RCC 7860 (cell line): ENCODE measurements around the gene TEX38.
"Not testable (repeated sequence)": the region's sequence is repeated elsewhere in the genome, so short reads cannot be mapped to it uniquely, and the experiment has no call there.

Source experiments
- DNase-seq: peaks from one replicate; pipeline ENCODE4 v3.0.0-alpha.2; 2015; ENCODE audit warnings: low spot score
- FAIRE-seq: peaks from 2 replicates; lab custom pipeline; 2012; peaks lifted over from hg19 to GRCh38; lab: Jason Lieb, UNC

The TEX38 gene

DNA sequence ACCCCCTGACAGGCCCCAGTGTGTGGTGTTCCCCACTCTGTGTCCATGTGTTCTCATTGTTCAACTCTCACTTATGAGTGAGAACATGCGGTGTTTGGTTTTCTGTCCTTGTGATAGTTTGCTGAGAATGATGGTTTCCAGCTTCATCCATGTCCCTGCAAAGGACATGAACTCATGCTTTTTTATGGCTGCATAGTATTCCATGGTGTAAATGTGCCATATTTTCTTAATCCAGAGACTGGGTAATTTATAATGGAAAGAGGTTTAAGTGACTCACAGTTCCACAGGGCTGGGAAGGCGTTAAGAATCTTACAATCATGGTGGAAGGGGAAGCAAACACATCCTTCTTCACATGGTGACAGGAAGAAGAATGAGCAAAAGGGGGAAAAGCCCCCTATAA, 17.0 kb upstream of the TEX38 start:
- not testable (repeated sequence) for FAIRE-seq, DNase-seq

DNA sequence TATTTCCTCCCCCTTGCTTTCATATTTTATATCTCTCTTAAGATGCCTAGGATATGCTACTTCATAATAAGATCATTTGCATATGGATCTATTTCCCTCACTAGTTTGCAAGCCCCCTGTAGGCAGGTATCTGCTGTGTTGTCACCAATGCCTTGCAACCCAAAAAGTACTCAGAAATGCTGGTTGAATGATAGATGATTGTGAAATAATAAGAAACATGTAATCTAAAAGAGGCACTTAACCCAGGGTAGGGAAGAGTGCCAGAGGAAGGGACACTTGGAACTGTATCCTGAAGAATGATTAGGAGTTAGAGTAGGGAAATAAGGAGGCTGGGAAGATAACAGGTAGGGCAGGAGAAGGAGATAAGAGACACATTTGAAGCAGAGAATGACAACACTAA, 15.8 kb upstream of the TEX38 start:
- FAIRE-seq: no peak
- no peak for DNase-seq

DNA sequence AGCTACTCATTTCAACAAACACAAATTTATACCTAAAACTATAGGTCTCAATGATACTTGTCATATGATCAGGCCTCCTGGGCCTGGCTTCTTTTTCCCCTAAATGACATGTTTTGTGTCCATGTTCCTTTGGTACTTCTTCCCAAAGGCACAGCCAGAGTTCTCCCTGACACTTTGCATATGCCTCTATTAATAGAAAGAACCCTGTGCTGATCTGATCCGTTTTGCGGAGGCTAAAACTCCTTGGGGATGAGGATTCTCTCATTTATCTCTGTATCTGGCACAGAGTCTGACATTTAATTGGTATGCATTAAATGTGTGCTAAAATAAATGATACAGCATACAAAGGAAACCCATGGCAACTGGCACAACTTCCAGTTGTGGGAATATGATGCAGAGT, 15.0 kb upstream of the TEX38 start:
- FAIRE-seq (no peak), DNase-seq (no peak)

DNA sequence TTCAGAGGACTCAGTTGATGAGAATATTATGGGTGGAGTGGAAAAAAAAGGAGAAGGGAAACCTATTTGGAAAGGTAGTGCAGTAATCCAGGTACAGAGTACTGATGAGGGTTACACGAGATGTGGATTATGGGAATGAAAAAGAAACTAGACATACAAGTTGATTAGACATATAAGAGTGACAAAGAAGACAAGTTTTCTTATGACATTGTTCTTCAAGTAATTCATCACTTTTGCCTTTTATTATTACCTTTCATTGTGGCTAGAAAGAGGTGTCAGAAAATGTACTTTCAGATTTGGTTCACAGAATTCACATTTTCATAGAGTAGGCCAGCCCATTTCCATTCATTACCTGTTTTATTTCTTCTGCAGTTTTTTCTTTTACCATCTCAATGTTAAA, 13.9 kb upstream of the TEX38 start:
- FAIRE-seq (no peak), DNase-seq (no peak)

DNA sequence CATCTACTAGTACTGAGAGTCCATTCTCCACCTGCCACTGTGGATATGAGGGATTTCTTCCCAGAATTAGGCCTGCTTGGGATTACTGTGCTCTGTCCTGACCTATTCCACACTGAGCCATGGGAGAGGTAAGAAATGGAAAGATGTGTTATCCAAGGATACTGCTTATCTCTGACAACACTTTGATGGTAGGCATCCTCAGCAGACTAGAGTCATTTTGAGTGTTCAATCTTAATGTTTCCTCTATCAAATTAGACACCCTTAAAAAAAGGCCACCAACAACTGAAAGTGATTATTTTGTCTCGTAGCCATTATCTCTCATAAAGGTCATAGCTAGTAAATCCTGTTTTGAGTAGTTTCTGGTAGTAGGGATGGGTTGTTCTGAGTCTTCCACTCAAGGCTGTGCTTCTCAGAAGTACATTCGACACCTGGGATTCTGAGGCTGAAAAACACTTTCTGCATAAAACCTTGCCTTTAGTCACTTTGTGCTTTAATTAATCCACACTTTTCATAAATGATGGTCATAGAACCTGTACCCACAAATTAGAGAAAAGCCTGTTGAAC, 12.3 kb upstream of the TEX38 start:
- FAIRE-seq (no peak), DNase-seq (no peak)

DNA sequence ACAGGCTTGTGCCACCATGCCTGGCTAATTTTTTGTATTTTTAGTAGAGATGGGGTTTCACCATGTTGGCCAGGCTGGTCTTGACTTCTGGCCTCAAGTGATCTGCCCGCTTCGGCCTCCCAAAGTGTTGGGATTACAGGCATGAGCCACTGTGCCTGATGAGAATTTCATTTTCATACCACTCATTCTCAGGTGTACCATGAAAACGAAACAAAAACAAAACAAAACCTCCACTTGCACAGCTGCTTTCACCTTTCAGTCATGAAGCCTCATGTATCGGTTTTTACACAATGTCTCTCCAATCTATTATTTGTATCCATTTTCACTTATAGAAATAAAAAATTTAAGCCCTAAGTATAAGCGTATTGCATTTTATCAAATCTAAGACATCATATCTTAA, 11.5 kb upstream of the TEX38 start:
- not testable (repeated sequence) for DNase-seq, FAIRE-seq

DNA sequence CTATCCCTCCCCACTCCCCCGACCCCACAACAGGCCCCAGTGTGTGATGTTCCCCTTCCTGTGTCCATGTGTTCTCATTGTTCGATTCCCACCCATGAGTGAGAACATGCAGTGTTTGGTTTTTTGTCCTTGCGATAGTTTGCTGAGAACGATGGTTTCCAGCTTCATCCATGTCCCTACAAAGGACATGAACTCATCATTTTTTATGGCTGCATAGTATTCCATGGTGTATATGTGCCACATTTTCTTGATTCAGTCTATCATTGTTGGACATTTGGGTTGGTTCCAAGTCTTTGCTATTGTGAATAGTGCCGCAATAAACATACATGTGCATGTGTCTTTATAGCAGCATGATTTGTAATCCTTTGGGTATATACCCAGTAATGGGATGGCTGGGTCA, 8.7 kb upstream of the TEX38 start:
- not testable (repeated sequence) for FAIRE-seq, DNase-seq

DNA sequence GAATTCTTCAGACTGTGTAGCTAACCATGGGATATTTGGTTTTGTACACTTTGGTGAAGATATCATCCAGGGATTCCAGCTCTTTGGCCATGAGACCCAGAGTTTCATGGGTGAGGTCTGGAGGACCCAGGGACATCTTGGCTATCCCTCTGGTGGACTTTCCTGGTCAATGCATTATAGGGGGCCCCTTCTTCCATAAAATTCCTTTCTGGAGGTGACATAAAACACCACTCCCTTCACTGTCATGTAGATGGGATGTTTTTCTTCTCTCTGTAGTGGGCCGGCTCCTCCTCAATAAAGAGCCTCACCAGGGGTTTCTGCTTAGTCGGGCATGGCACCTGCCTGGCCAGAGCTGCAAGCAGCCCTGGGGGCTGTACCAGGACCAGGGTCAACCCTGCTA, 5.7 kb upstream of the TEX38 start:
- FAIRE-seq: no peak
- DNase-seq: no peak

DNA sequence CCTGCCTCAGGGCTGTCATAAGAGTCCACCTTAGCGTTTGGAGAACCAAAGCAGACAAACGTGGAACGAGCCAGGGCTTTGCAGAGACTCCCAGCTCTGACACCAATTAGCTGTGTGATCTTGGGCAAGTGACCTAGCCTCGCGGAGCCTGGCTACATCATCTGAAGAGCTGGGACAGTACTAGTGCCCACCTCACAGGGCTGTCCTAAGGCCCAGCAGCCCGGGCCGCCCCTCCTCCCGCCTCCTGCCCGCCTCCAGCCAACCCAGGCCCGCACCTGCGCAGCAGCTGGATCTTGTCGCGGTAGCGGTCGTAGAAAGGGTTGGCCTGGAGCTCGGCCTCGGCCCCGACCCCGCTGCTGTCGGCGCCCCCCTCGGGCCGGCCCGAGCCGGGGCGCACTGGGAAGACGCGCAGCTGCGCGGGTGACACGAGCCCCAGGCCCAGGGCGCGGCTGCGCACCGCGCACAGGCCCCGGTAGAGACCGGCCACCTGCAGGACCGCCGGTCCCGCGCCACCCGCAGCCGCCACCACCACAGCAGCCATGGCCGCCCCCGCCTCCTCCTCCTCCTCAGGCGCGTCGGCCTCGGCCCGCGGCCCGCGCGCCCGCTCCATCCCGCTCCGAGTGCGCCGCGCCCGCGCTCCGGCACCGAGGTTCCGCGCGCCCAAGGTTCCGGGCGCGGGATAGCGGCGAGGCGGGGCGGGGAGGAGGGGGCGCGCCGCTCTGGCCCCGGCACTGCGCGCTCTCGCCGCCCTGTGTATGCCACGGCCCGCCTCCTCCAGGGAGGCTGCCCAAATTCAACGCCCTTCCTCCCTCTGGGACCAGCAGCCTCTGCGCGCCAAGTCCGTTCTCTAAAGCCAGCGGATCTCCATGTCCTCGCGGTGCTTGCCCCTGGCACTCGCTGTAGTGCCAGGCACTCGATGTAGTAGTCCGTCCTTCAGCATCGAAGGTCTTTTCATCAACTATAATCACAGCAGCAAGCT, 3.6 kb upstream of the TEX38 start, which contains the start of gene ATPAF1:
TSS of gene ATPAF1 (minus strand) at position 583 of the 979 bp plus-strand sequence. CDS start at position 541, 42 bp downstream.
- peak; percentile 34 for DNase-seq
- FAIRE-seq: no peak

DNA sequence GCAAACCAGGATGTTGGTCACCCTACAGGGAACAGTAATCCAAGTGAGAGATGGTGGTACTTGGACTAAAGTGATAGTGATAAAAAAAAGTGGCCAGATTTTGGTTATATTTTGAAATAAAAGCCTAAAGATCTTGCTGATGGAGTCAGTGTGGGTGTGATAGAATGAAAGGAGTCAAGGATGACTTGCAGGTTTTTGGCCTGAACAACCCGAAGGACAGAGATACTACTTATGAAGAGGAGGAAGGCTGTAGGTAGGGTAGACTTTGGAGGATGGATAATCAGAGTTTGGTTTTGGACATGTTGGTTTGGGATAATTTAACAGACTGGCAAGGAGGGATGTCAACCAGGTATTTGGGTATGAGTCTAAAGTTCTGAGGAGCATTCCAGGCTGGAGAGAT, 1.5 kb upstream of the TEX38 start:
- no peak for DNase-seq
- no peak for FAIRE-seq

DNA sequence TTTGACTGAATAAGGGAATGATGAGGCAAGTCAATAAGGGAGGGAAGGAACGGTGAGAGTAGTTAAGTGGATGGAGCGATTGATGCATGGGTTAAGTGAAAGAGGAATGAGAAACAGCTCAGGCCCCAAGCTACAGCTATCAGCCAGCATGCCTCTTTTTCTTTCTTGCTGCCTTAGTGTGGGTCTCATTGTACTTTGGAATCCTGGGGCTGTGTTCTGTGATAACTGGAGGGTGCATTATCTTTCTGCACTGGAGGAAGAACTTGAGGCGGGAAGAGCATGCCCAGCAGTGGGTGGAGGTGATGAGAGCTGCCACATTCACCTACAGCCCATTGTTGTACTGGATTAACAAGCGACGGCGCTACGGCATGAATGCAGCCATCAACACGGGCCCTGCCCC, 1.0 kb downstream of the TEX38 start:
- FAIRE-seq: no peak
- DNase-seq: no peak

DNA sequence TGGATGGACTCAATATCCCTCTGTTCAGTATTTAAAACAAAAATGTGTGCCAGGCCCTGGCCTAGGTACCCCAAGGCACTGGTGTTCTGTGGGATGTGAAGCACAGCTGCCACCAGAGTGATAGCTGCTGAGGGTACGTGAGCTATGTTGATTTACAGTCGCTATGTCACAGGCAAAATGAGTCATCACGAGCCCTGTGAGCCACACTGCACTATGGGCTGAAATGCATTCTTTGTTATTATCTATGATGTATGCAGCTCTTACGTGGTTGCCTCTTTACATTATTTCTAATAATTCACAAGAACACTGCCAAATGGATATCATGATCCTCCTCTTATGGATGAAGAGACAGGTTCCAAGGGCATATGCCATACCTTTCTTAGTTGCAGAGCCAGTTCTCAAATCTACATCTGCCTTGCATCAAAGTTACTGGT, 2.1 kb downstream of the TEX38 start:
- DNase-seq (peak; percentile 31), FAIRE-seq (no peak)

DNA sequence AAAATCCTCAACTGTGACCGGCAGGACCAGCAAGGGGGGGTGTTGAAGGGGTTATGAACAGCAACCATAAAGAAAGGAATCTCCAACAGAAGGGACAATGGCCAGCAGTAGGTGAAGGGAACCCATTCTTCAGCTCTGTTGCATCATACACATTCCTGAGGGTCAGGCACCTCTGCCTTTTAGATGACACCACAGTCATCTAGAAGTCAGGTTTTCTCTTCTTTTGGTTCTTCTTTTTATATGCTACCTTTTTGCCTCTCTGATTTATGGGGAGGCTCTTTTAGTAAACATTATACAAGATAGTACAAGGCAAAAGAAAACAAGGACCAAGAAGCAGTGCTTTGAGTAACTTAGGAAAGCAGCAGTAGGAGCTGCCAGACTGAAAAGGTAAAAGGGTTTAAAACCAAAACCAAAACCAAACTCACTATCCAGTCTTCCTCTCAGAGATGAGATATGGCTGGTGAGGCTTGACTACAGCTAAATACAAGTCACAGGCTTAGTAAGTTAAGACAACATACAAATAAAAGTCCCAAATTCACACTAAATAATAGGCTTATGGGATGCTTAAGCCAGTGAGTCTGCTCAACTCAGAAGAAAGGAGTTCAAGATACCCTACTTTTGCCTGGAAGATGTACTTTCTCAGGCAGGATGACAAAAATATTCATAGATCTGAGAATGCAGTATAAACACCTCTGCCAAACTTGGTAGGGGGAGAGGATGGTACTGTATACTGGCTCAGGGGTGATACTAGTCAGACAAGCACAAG, 4.1 kb downstream of the TEX38 start:
- no peak for DNase-seq
- no peak for FAIRE-seq

DNA sequence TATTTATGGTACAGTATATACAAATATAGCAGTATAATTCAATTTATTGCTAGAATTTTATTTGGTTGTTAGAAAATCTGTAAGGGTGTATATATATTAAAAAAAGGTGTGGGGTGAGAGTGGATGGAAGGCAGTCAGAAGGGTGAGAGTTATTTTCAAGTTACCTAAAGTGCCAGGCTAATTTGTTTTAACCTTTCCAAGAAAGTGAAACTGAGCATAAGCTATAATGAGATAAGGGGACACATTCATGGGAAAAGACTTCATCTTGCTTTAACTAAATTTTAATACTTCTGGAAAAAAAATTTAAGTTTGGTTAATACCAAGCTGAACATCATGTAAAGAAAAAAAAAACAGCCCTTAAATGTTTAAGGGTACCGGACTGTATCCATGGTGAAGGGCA, 4.9 kb downstream of the TEX38 start:
- DNase-seq (no peak), FAIRE-seq (no peak)

DNA sequence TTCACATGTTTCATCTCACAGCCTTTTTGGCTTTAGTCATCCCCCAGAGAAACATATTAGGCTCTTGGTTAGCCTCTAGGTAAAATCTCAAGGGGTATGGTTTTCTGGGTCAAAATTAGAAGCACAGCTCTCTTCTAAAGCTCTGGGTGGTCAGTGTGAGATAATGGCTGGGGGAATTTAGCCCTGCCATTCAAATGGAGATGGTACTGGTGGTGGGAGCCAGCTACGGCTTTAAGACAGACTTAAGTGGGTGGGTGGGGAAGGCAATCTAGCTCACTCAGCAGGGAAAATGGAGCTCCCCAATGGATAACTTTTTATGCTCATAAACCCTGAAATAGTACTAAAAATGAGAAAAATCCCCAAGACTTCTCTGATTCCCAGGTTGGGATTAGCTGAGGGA, 5.7 kb downstream of the TEX38 start:
- no peak for FAIRE-seq
- no peak for DNase-seq

DNA sequence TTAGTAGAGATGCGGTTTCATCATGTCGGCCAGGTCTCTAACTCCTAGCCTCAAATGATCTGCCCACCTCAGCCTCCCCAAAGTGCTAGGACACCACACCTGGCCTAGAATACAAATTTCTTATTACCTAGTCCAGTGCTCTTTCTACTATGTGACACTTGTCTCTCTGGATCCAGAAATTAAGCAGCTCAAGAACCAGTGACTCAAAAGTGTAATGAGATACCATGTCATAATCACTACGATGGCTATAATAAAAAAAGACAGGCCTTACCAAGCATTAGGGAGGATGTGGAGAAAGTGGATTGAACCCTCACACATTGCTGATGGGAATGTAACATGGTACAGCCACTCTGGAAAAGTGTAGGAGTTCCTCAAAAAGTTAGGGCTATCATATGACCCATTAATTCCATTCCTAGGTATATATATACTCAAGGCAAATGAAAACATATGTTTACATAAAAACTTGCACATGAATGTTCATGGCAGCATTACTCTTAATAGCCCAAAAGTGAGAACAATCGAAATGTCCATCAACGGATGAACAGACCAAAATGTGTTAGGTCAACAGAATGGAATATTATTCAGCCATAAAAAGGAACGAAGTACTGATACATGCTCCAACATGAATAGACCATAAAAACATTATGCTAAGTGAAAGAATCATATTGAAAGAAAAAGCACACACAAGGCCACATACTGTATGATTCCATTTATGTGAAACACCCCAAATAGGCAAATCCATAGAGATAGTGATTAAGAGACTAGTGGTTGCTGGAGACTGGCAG, 8.3 kb downstream of the TEX38 start:
- FAIRE-seq (no peak), DNase-seq (no peak)

DNA sequence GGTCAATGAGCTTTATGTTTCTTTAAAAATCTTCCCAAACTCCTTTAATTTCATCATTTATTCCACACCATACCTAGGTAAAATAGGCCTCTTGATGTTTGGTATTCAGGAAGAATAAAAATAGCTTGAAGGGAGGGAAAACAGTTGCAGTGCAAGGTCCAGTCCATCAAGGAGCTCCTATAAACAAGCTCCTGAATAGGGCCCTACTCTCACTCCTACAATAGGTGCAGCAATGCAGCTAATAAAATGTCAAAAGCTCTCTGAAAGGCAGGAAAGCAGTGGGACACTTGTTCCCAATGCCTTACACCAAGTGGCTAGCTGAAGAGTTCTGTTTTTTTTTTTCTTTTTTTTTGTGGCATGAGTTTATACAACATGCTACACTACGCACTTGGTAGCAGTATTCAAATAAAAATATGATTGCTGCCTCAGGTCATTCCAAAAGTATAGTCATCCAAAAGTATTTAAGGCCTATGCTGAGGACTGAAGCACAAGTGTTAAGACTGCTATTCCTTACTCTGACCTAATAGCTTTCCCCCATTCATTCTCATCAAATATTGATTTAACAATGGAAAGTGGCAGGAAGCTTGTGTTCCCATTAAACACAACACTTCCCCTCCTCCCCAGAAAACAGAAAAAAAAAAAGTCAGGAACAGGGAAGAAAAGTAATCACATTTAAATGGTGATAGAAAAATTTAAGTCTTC, 9.8 kb downstream of the TEX38 start:
- DNase-seq (no peak), FAIRE-seq (no peak)

DNA sequence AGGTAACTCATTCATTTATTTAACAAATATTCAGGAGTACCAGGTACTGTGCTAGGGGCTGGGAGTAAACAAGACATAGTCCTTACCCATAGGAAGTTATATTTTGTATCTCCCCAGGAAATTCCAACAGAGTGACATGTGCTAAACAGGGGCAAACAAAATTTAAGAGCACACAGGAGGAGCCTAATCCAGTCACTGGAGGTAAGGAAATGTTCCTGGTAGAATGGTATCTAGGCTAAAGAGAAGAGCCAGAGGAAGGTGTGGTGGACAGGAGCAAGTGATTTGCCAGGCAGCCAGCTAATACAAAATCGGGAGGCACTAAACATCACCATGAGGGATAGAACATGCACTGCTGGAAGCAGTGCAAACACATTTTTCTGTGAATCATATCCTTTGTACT, 10.4 kb downstream of the TEX38 start:
- DNase-seq (no peak), FAIRE-seq (no peak)

DNA sequence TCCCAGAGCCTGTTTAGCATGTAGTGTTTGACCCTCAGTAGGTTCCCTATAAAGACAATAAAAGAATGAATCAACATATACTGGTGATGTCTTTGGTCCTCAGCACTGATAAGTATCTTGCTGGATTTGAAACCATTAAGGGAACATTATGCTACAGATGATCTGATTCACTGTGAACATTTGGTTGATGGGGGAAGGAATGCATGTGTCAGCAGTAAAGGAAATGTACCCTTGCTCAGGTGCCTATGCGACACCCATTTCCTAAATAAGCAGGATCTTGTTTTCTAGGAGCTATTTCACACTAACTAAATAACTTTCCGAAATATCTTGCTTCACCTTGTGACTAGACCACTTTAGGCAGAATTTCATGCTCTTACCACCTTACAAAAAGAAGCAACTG, 13.0 kb downstream of the TEX38 start:
- no peak for FAIRE-seq

DNA sequence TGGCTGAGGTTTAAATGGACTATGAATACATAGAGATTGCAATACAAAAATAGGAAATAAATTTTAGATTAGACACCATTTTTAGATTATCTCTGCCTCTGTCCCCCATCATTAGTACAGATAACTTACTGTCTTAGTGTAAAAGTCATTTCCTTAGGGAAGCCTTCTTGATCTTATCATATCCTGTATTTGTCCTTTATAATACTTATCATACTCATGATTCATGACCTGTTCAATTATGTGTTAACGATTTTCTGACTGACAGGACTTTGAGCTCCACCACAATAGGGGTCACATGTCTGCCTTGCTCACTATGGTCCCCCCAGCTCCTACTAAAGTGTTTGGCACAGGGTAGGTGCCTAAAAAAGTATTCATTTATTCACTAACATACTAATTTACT, 14.6 kb downstream of the TEX38 start:
- FAIRE-seq (no peak), DNase-seq (no peak)

More for the DNA sequence above, 13.0 kb downstream of the TEX38 start:
- no peak for DNase-seq
